ENCODE measurements around the gene C19orf25.

C19orf25 gene

DNA sequence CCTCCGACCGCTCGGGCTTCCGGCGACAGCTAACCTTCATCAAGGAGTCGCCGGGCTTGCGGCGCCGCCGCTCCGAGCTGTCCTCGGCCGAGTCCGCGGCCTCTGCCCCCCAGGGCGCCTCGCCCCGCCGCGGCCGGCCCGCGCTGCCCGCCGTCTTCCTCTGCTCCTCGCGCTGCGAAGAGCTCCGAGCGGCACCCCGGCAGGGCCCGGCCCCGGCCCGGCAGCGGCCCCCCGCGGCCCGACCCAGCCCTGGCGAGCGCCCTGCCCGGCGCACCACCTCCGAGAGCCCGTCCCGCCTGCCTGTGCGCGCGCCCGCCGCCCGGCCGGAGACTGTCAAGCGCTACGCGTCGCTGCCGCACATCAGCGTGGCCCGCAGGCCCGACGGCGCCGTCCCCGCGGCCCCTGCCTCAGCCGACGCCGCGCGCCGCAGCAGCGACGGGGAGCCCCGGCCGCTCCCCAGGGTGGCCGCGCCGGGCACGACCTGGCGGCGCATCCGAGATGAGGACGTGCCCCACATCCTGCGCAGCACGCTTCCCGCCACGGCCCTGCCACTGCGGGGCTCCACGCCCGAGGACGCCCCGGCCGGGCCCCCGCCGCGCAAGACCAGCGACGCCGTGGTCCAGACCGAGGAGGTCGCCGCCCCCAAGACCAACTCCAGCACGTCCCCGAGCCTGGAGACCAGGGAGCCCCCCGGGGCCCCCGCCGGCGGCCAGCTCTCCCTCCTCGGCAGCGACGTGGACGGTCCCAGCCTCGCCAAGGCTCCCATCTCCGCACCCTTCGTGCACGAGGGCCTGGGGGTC lies 9.6 kb downstream of the C19orf25 start:
- no peak overlapping the region for H3K4me3 ChIP-seq (ENCODE audit: low read length)
- no peak for DNase-seq (ENCODE audit: low read depth)
- TF ChIP-seq, protein P1, sequence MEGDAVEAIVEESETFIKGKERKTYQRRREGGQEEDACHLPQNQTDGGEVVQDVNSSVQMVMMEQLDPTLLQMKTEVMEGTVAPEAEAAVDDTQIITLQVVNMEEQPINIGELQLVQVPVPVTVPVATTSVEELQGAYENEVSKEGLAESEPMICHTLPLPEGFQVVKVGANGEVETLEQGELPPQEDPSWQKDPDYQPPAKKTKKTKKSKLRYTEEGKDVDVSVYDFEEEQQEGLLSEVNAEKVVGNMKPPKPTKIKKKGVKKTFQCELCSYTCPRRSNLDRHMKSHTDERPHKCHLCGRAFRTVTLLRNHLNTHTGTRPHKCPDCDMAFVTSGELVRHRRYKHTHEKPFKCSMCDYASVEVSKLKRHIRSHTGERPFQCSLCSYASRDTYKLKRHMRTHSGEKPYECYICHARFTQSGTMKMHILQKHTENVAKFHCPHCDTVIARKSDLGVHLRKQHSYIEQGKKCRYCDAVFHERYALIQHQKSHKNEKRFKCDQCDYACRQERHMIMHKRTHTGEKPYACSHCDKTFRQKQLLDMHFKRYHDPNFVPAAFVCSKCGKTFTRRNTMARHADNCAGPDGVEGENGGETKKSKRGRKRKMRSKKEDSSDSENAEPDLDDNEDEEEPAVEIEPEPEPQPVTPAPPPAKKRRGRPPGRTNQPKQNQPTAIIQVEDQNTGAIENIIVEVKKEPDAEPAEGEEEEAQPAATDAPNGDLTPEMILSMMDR (conservative IDR thresholded peaks at IDR 0.05; ENCODE audit: low read depth, low read length): no peak

DNA sequence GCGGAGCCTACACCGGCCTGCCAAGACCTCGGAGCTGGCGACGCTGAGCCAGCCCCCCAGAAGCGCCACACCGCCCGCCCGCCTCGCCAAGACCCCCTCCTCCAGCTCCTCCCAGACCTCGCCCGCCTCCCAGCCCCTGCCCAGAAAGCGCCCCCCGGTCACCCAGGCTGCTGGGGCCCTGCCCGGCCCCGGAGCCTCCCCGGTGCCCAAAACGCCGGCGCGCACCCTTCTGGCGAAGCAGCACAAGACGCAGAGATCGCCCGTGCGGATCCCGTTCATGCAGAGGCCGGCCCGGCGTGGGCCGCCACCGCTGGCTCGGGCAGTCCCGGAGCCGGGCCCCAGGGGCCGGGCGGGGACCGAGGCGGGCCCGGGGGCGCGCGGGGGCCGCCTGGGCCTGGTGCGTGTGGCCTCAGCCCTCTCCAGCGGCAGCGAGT lies 10.2 kb downstream of the C19orf25 start:
- no peak for DNase-seq (ENCODE audit: low read depth)
- H3K4me3 ChIP-seq (ENCODE audit: low read length): no peak overlapping the region

DNA sequence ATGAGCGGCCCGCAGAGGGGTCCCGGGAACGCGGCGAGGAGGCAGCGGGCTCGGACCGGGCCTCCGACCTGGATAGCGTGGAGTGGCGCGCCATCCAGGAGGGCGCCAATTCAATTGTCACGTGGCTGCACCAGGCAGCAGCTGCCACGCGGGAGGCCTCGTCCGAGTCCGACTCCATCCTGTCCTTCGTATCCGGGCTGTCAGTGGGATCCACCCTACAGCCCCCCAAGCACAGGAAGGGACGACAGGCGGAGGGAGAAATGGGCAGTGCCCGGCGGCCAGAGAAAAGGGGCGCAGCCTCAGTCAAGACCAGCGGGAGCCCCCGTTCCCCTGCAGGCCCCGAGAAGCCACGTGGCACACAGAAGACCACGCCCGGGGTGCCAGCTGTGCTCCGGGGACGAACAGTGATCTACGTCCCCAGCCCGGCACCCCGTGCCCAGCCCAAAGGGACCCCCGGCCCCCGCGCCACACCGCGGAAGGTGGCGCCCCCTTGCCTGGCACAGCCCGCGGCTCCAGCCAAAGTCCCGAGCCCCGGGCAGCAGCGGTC lies 10.7 kb downstream of the C19orf25 start:
- TF ChIP-seq, protein P1 (conservative IDR thresholded peaks at IDR 0.05; ENCODE audit: low read depth, low read length): no peak
- DNase-seq (ENCODE audit: low read depth): no peak
- H3K4me3 ChIP-seq (ENCODE audit: low read length): no peak overlapping the region

More for the DNA sequence above, 10.2 kb downstream of the C19orf25 start:
- TF ChIP-seq, protein P1 (conservative IDR thresholded peaks at IDR 0.05; ENCODE audit: low read depth, low read length): no peak

DNA sequence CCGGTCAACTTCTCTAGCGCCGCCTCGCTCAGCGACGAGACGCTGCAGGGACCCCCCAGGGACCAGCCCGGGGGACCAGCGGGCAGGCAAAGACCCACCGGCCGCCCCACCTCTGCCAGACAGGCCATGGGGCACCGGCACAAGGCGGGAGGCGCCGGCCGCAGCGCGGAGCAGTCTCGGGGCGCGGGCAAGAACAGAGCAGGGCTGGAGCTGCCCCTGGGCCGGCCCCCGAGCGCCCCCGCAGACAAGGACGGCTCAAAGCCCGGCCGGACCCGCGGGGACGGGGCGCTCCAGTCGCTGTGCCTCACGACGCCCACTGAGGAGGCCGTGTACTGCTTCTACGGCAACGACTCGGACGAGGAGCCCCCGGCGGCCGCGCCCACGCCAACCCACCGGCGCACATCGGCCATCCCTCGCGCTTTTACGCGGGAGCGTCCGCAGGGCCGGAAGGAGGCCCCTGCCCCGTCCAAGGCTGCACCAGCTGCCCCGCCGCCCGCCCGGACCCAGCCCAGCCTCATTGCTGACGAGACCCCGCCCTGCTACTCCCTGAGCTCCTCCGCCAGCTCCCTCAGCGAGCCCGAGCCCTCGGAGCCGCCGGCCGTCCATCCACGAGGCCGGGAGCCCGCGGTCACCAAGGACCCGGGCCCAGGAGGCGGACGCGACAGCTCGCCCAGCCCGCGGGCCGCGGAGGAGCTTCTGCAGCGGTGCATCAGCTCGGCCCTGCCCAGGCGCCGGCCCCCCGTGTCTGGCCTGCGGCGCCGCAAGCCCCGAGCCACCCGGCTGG lies 11.3 kb downstream of the C19orf25 start:
- TF ChIP-seq, protein P1 (conservative IDR thresholded peaks at IDR 0.05; ENCODE audit: low read depth, low read length): no peak
- no peak for DNase-seq (ENCODE audit: low read depth)
- H3K4me3 ChIP-seq (ENCODE audit: low read length): no peak overlapping the region

DNA sequence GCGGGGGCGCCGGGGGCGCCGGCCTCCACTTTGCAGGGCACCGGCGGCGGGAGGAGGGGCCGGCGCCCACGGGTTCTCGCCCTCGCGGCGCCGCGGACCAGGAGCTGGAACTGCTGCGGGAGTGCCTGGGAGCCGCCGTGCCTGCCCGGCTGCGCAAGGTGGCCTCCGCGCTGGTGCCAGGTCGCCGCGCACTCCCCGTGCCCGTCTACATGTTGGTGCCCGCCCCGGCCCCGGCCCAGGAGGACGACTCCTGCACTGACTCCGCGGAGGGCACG lies 11.9 kb downstream of the C19orf25 start:
- TF ChIP-seq, protein P1 (conservative IDR thresholded peaks at IDR 0.05; ENCODE audit: low read depth, low read length): no peak
- no peak overlapping the region for H3K4me3 ChIP-seq (ENCODE audit: low read length)
- no peak for DNase-seq (ENCODE audit: low read depth)

DNA sequence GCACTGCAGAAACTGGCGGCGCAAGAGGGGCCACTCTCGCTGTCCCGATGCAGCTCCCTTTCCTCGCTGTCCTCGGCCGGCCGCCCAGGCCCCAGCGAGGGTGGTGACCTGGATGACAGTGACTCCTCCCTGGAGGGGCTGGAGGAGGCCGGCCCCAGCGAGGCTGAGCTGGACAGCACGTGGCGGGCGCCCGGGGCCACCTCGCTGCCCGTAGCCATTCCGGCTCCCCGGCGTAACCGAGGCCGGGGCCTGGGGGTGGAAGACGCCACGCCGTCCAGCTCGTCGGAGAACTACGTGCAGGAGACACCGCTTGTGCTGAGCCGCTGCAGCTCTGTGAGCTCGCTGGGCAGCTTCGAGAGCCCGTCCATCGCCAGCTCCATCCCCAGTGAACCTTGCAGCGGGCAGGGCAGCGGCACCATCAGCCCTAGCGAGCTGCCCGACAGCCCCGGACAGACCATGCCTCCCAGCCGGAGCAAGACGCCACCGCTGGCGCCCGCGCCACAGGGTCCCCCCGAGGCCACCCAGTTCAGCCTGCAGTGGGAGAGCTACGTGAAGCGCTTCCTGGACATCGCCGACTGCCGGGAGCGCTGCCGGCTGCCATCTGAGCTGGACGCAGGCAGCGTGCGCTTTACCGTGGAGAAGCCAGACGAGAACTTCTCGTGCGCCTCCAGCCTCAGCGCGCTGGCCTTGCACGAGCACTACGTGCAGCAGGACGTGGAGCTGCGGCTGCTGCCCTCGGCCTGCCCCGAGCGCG lies 12.4 kb downstream of the C19orf25 start:
- TF ChIP-seq, protein P1 (conservative IDR thresholded peaks at IDR 0.05; ENCODE audit: low read depth, low read length): no peak
- no peak for DNase-seq (ENCODE audit: low read depth)
- no peak overlapping the region for H3K4me3 ChIP-seq (ENCODE audit: low read length)
